Kidney epithelial cell (primary cell): ENCODE data around the gene CDH23. TPM values are rescaled to one million over a fixed set of nuclear protein-coding genes. Genes with fewer than 3 reads are reported as not detected.

Source experiments
- DNase-seq: peaks from one replicate; pipeline ENCODE4 v3.0.0-alpha.2; 2010; ENCODE audit warnings: low read depth
- H3K27me3 ChIP-seq: 2 replicates; pipeline ENCODE4 v1.6.0; 2011; ENCODE audit warnings: low read length; ENCODE audit not compliant: control insufficient read depth, insufficient read depth
- H3K36me3 ChIP-seq: 2 replicates; pipeline ENCODE4 v1.5.1; 2011; ENCODE audit warnings: low read length; ENCODE audit not compliant: control insufficient read depth, insufficient read depth
- H3K4me3 ChIP-seq: 2 replicates; pipeline ENCODE4 v1.5.1; 2011; ENCODE audit warnings: low read depth, mild to moderate bottlenecking, control low read depth, low read length
- CTCF ChIP-seq: IDR thresholded peaks from 2 replicates; pipeline ENCODE4 v1.5.1; 2011; ENCODE audit warnings: mild to moderate bottlenecking, moderate library complexity, low read length, control low read depth, inconsistent platforms; ENCODE audit not compliant: insufficient read depth, poor library complexity, severe bottlenecking
- total RNA-seq: library from RNA; depleted of rRNA; stranded (reverse); fragments of >200 nt; gene quantifications from 2 replicates; pipeline ENCODE4 v1.2.3, GENCODE V29; 2015

Gene CDH23
- total RNA-seq, 1 donor from 2014 or later = 0.04 TPM

- TF ChIP-seq CTCF = no peak
- H3K36me3 ChIP-seq = no peaks in the 10 kb centered on the region
- peaks cover 3% of the 10 kb centered on the region for H3K27me3 ChIP-seq
- no peak for DNase-seq
- H3K4me3 ChIP-seq = no peak overlapping the region
Measured at GRCh38 chr10:71778071-71778825, 381.5 kb downstream of the CDH23 start.

GRCh38 chr10:71779641-71780040 is 382.9 kb downstream of the CDH23 start:
- peaks cover 6% of the 10 kb centered on the region for H3K27me3 ChIP-seq
- no peak for DNase-seq
- no peaks in the 10 kb centered on the region for H3K36me3 ChIP-seq
- no peak overlapping the region for H3K4me3 ChIP-seq
- TF ChIP-seq CTCF = no peak

GRCh38 chr10:71780156-71780555 is 383.4 kb downstream of the CDH23 start:
- Histone ChIP-seq H3K36me3 (no peaks in the 10 kb centered on the region), H3K27me3 (peaks cover 6% of the 10 kb centered on the region), H3K4me3 (no peak overlapping the region)
- TF ChIP-seq CTCF = no peak
- no peak for DNase-seq

- no peak for TF ChIP-seq CTCF
- H3K36me3 ChIP-seq = no peaks in the 10 kb centered on the region
- H3K4me3 ChIP-seq = no peak overlapping the region
- DNase-seq = no peak
- H3K27me3 ChIP-seq = peaks cover 6% of the 10 kb centered on the region
Measured at GRCh38 chr10:71780719-71781118, 384.0 kb downstream of the CDH23 start.

- Histone ChIP-seq H3K4me3 (no peak overlapping the region), H3K27me3 (peaks cover 8% of the 10 kb centered on the region), H3K36me3 (no peaks in the 10 kb centered on the region)
- TF ChIP-seq CTCF = no peak
- no peak for DNase-seq
Measured at GRCh38 chr10:71782221-71782916, 385.6 kb downstream of the CDH23 start.
